Endothelial cell (in vitro differentiated cells): ENCODE results near the gene PNLIPRP3. TPM values are rescaled to one million over a fixed set of nuclear protein-coding genes. Genes with fewer than 3 reads are reported as not detected.

Experiments
- DNase-seq: peaks from one replicate; pipeline ENCODE4 v3.0.0; 2021; ENCODE audit warnings: low spot score
- H3K27ac Mint-ChIP-seq: one replicate; pipeline ENCODE4 v1.8.0; 2021; ENCODE audit warnings: mixed read lengths, inconsistent platforms; ENCODE audit not compliant: unreplicated experiment
- H3K27me3 Mint-ChIP-seq: one replicate; pipeline ENCODE4 v1.8.0; 2021; ENCODE audit warnings: mild to moderate bottlenecking, moderate library complexity, mixed read lengths, inconsistent platforms; ENCODE audit not compliant: unreplicated experiment
- H3K36me3 Mint-ChIP-seq: one replicate; pipeline ENCODE4 v1.8.0; 2021; ENCODE audit warnings: mild to moderate bottlenecking, low read depth, mixed read lengths, inconsistent platforms; ENCODE audit not compliant: unreplicated experiment
- H3K4me1 Mint-ChIP-seq: one replicate; pipeline ENCODE4 v1.8.0; 2021; ENCODE audit warnings: mild to moderate bottlenecking, mixed read lengths, inconsistent platforms; ENCODE audit not compliant: unreplicated experiment
- H3K4me3 Mint-ChIP-seq: one replicate; pipeline ENCODE4 v1.8.0; 2021; ENCODE audit warnings: mild to moderate bottlenecking, mixed read lengths, inconsistent platforms; ENCODE audit not compliant: unreplicated experiment
- H3K9me3 Mint-ChIP-seq: one replicate; pipeline ENCODE4 v1.8.0; 2021; ENCODE audit warnings: mixed read lengths, inconsistent platforms; ENCODE audit not compliant: unreplicated experiment
- CTCF ChIP-seq: fragments of 200-600 bp; sonication (generic); IDR thresholded peaks from one replicate; pipeline ENCODE4 v1.5.0; 2021; ENCODE audit warnings: antibody characterized with exemption; ENCODE audit not compliant: unreplicated experiment
- total RNA-seq: library from RNA; stranded (reverse); fragmentation: NEBNext Ultra II Directional; extraction: Animal tissue kit (Norgen Biotek cat#: 25700); gene quantifications from one replicate; pipeline ENCODE4 v1.2.1, GENCODE V29; 2021; ENCODE audit not compliant: unreplicated experiment

The PNLIPRP3 gene
- total RNA-seq, 1 donor from 2014 or later, result not detected

- Mint-ChIP-seq H3K36me3 (peaks cover 5% of the 10 kb centered on the region), H3K9me3 (no peaks in the 10 kb centered on the region), H3K4me1 (peaks cover 4% of the 10 kb centered on the region)
Measured at GRCh38 chr10:116476461-116476860, 48.8 kb downstream of the PNLIPRP3 start.

DNA sequence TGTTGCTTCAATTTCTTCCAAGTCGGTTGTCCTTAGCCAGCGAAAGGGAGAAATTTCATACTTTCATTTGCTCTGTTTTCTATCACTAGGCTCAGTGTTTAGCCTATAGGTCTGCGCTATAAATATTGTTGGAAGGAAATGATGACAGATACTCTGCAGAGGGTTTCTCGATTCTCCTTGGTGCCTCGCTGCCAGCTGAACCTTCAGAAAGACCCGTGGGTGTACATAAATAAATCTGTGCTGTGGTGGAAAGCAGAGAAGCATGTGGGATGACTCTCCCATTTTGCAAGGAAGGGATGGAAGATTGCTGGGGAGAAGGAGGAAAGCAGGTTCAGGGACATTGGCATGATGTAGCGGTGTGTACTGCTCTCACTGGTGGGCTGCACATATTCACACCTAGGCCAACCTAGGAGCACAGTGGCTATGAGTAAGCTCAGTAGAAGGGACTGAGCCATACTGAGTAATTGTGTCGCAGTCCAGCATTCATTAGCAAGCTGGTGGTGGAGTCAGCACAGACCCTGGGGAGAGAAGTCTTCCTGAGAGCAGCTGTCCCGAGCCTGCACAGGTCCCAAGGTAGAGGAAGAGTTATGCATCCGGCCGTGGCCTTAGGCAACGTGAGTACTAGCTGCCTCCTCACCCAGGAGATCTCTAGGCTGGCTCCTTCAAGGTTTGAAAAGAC lies 50.5 kb downstream of the PNLIPRP3 start:
- TF ChIP-seq CTCF, result no peak
- Mint-ChIP-seq H3K9me3 (peaks cover 4% of the 10 kb centered on the region), H3K27me3 (no peaks in the 10 kb centered on the region), H3K4me3 (no peak overlapping the region), H3K36me3 (peaks cover 5% of the 10 kb centered on the region), H3K27ac (no peak overlapping the region), H3K4me1 (no peaks in the 10 kb centered on the region)
- no peak for DNase-seq

More at GRCh38 chr10:116476461-116476860, 48.8 kb downstream of the PNLIPRP3 start:
- no peaks in the 10 kb centered on the region for H3K27me3 Mint-ChIP-seq
- no peak overlapping the region for H3K4me3 Mint-ChIP-seq
- no peak for TF ChIP-seq CTCF
- no peak for DNase-seq
- H3K27ac Mint-ChIP-seq, result no peak overlapping the region

GRCh38 chr10:116486770-116487448 lies 59.3 kb downstream of the PNLIPRP3 start:
- Mint-ChIP-seq H3K27me3 (peaks cover 2% of the 10 kb centered on the region), H3K27ac (no peak overlapping the region), H3K4me3 (no peak overlapping the region), H3K36me3 (no peaks in the 10 kb centered on the region), H3K4me1 (peaks cover 2% of the 10 kb centered on the region), H3K9me3 (peaks cover under 1% of the 10 kb centered on the region)
- no peak for TF ChIP-seq CTCF
- DNase-seq, result no peak

GRCh38 chr10:116487522-116488430 lies 60.1 kb downstream of the PNLIPRP3 start:
- H3K27me3 Mint-ChIP-seq, result peaks cover 2% of the 10 kb centered on the region
- no peak for DNase-seq
- no peaks in the 10 kb centered on the region for H3K36me3 Mint-ChIP-seq
- H3K4me3 Mint-ChIP-seq, result no peak overlapping the region
- H3K27ac Mint-ChIP-seq, result no peak overlapping the region
- peaks cover 2% of the 10 kb centered on the region for H3K4me1 Mint-ChIP-seq
- no peak for TF ChIP-seq CTCF
- no peaks in the 10 kb centered on the region for H3K9me3 Mint-ChIP-seq
